HT1080 (cell line): ENCODE measurements around the gene ST6GALNAC6. TPM values are rescaled to one million over a fixed set of nuclear protein-coding genes. Genes with fewer than 3 reads are reported as not detected.

Experiments used
- DNase-seq: peaks from one replicate; pipeline ENCODE4 v3.0.0-alpha.2; 2015; ENCODE audit warnings: low read depth
- total RNA-seq: library from RNA; depleted of rRNA; stranded (reverse); fragments of >200 nt; shearing (Covaris generic); gene quantifications from 2 replicates; pipeline ENCODE4 v1.2.3, GENCODE V29; 2014

ST6GALNAC6 gene
- total RNA-seq, 1 experiment from 2014 or later = 38.9 TPM

GRCh38 chr9:127934248-127934647 is 34.8 kb upstream of the ST6GALNAC6 start:
- DNase-seq = no peak

GRCh38 chr9:127931092-127931881 is 31.9 kb upstream of the ST6GALNAC6 start:
- peak; percentile 72 for DNase-seq

DNA sequence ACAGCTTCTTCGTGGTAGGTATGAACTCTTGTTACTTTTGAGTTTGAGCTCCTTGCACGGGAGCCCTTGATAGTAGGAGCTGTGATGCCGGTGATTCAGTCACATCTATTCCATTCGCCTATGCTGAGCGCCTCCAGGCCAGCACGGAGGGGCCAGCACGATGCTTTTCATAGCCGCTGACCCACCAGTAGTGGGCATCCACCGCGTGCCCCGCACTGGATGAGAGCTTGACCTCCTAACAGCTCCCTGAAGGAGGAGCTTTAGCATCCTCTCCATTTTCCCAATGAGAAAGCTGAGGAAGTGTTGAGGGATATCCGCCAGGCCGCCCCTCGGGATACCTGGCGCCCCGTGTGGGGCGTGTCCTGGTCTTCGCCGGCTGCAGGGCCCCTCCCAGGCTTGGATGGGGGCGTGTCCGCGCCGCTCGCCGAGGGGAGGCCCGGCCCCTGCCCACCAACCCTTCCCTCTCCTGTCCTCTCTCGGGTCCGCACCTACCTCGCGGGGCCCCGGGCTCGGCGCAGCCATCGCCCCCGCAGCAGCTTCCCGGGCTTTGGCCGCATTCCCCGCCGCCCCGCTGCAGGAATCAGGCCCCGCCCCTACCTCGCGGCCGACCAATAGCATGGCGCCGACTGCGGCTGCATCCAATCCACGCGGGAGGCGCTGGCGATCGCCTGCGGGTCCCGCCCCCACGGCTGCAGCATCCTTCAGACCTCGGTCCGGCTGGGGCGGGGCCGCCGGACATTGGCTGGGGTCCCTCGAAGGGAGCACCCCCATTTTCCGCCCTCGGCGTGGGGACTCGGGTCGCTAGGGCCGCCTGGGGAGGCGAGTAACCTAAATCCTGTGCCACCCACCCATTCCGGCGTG is 31.1 kb upstream of the ST6GALNAC6 start, which contains the start of gene PIP5KL1:
Gene PIP5KL1 (minus strand): TSS at position 547 of the 861 bp plus-strand sequence. CDS start 25 bp downstream, at position 522.
- DNase-seq = peak; percentile 79

- DNase-seq = no peak
These were observed 30.2 kb upstream of the ST6GALNAC6 start for GRCh38 chr9:127929625-127929979.

- DNase-seq = no peak
These were observed 29.5 kb upstream of the ST6GALNAC6 start for GRCh38 chr9:127928676-127929624.

- DNase-seq = no peak
These were observed 28.7 kb upstream of the ST6GALNAC6 start for GRCh38 chr9:127927988-127928675.

- no peak for DNase-seq
These were observed 28.0 kb upstream of the ST6GALNAC6 start for GRCh38 chr9:127927201-127927987.

- DNase-seq = no peak
These were observed 27.4 kb upstream of the ST6GALNAC6 start for GRCh38 chr9:127926906-127927200.

DNA sequence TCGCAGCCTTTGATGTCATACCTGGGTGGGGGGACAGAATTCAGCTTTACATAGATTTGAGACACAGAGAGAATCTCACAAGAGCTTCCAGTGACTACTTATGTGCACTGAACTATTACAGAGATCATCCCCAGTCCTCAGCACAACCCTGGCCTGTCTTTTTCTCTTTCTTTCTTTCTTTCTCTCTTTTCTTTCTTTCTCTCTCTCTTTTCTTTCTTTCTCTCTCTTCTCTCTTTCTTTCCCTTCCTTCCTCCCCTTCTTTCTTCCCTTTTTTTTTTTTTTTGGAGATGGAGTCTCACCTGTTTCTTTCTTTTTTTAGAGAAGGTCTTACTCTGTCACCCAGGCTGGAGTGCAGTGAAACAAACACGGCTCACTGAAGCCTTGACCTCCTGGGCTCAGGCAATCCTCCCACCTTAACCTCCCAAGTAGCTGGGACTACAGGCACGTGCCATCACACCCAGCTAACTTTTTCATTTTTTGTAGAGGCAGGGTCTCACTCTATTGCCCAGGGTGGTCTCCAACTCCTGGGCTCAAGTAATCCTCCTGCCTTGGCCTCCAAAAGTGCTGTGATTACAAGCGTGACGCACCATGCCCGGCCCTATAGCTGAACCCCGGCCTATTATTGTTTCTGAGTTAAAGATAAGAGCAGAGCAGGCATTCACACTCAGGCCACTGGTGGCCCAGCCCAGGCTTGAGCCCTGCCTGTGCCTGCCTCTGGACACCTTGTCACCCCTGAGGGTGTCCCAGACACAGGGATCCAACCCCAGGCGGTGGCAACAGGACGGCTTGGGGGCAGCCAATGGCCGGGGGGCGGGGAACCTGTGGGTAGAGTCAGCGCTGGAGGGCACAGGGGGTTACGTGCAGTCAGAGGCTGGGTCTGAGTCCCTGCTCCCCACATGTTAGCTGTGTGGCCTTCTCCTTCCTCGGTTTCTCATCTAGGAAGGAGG is 26.8 kb upstream of the ST6GALNAC6 start:
- DNase-seq = no peak

DNA sequence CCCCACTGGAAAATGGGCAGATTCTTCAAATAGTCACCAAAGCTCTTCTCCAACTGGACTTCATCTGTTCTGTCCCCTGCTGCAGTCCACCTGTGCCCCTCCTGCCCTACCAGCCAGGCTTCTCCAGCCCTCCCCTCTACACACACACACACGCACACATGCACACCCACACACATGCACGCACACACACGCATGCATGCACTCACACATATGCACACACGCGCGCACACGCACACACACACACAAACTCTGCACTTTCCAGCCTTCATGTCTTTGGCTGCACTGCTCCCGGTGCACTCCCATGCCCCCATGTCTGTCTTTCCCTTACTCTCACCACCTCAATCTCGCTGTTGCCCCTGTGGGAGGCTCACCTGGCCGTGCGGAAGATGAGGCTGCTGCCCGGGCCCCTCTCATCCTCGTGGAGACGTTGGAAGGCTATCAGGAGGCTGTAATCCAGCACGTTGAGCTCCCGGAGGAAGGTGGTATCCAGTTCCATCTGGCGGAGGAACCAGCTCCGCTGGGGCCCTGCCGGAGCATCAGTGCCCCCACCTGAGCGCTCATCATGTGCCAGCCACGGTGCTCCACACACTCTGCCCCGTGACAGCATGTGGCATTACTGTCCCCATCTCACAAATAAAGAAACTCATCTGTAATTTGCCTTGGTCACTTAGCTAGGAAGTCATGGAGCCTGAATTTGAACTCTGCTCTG is 25.5 kb upstream of the ST6GALNAC6 start:
- DNase-seq = no peak

- peak; percentile 95 for DNase-seq
These were observed 24.4 kb upstream of the ST6GALNAC6 start for GRCh38 chr9:127923771-127924170.

DNA sequence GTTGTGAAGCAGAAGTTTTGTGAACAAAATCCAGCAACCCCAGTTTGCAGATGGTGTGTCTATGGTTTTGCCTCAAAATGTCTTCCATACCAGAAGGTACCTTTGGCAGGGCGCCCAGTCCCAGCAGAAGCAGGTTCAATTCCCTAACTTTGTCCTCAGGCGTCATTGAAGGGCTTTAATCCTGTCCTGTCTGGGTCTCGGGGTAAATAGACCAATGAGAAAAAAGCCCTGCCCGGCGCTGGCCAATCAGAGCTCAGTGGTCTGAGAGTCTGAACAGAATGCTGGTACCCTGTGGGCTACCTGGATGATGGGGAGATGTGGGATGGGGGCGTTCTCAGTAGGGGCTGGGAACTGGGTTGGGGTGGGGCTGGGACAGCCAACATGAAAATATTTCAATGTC is 23.6 kb upstream of the ST6GALNAC6 start:
- DNase-seq = no peak

DNA sequence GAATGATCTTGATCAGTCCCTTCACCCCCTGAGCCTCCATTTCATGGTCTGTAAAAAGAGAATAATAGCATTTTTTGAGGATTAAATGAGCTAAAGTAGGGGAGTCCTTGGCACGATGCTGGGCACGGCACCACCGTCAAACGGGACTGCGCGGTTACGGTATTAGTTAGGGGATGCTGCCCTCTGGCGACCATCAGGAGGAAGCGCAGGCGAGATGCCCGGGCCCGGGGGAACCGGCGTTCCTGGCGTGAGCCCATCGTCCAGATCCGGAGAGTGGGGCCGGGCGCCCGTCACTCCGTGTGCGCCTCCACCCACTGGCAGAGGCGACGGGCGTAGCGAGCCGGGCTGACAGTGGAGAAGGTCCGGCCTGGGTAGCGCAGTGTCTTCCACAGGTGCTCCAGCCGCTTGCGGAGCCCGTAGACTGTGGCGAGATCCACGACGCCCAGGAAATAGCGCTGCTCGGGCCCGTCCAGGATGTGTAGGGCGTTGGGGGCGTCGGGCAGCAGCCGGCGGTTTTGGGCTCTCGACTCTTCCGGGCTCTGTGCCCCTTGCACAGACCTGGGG is 22.2 kb upstream of the ST6GALNAC6 start:
- peak; percentile 47 for DNase-seq

- no peak for DNase-seq
These were observed 21.4 kb upstream of the ST6GALNAC6 start for GRCh38 chr9:127920794-127921193.

DNA sequence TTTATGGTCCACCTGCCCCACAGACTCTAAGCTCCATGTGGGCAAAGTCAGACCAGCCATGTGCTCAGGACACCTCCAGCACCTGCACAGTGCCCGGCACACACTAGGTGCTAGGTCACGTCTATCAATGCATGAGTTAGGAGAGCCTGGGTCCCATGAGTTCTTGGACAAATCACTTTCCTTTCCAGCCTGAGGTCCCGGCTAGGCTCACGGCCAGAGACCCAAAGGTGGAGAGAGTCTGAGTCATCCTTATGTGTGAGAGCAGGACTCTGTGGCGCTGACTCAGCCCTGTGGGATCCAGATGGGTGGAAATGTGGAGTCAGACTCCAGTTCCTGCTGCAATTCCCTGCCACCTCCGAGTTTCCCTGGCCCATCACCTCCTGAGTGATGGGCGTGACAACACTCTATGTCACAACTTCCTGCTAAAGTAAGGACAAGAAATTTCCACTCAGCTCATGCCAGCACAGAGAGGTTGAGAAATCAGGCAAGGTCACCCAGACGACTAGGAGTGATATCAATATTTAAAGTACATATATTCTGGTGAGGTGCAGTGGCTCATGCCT is 19.9 kb upstream of the ST6GALNAC6 start:
- DNase-seq = peak; percentile 100

GRCh38 chr9:127918183-127919107 is 19.0 kb upstream of the ST6GALNAC6 start:
- DNase-seq = peak; percentile 57
